Keratinocyte (primary cell): ENCODE data around the gene SPECC1L. TPM values are rescaled to one million over a fixed set of nuclear protein-coding genes. Genes with fewer than 3 reads are reported as not detected.

Source experiments
- DNase-seq: peaks from one replicate; pipeline ENCODE4 v3.0.0-alpha.2; 2011; ENCODE audit warnings: low read depth, missing footprints, low spot score
- FAIRE-seq: peaks from 2 replicates; lab custom pipeline; 2011; peaks lifted over from hg19 to GRCh38; lab: Jason Lieb, UNC
- H2AFZ ChIP-seq: 2 replicates; pipeline ENCODE4 v1.6.0; 2012; ENCODE audit warnings: low read length, control low read depth, inconsistent platforms; ENCODE audit not compliant: control insufficient read depth
- H3K27ac ChIP-seq: 2 replicates; pipeline ENCODE4 v1.5.1; 2011; ENCODE audit warnings: low read length; ENCODE audit not compliant: control insufficient read depth, insufficient read depth
- H3K27me3 ChIP-seq: 3 replicates; pipeline ENCODE4 v1.6.0; 2011; ENCODE audit warnings: low read length; ENCODE audit not compliant: control insufficient read depth, insufficient read depth; ENCODE audit errors: extremely low read depth
- H3K36me3 ChIP-seq, 2 experiments: 2 replicates in 1 of 2; 3 replicates in 1 of 2; pipeline ENCODE4 v1.5.1; 2011; ENCODE audit warnings: low read length in 2 of 2, mild to moderate bottlenecking in 1 of 2; ENCODE audit not compliant: control insufficient read depth in 2 of 2, insufficient read depth in 2 of 2; ENCODE audit errors: extremely low read depth in 1 of 2
- H3K4me1 ChIP-seq: 3 replicates; pipeline ENCODE4 v1.5.1; 2011; ENCODE audit warnings: low read length; ENCODE audit not compliant: control insufficient read depth, insufficient read depth; ENCODE audit errors: extremely low read depth
- H3K4me2 ChIP-seq: 3 replicates; pipeline ENCODE4 v1.6.0; 2011; ENCODE audit warnings: low read depth, low read length; ENCODE audit not compliant: control insufficient read depth, insufficient read depth; ENCODE audit errors: extremely low read depth
- H3K4me3 ChIP-seq, 3 experiments: fragments of 200-600 bp in 1 of 3; sonication (generic) in 1 of 3; 2 replicates in 2 of 3; 3 replicates in 1 of 3; pipeline ENCODE4 v1.5.1; 2011 to 2016; ENCODE audit warnings: low read length in 3 of 3, mild to moderate bottlenecking in 3 of 3, control low read depth in 2 of 3, inconsistent platforms in 1 of 3, low read depth in 1 of 3, mixed read lengths in 1 of 3, mixed run types in 1 of 3, moderate library complexity in 1 of 3; ENCODE audit not compliant: control insufficient read depth in 2 of 3, insufficient read depth in 2 of 3; ENCODE audit errors: extremely low read depth in 1 of 3
- H3K79me2 ChIP-seq: 2 replicates; pipeline ENCODE4 v1.6.0; 2012; ENCODE audit warnings: low read length; ENCODE audit not compliant: control insufficient read depth, insufficient read depth
- H3K9ac ChIP-seq: 3 replicates; pipeline ENCODE4 v1.6.0; 2011; ENCODE audit warnings: low read length; ENCODE audit not compliant: control insufficient read depth, insufficient read depth; ENCODE audit errors: extremely low read depth
- H3K9me1 ChIP-seq: 3 replicates; pipeline ENCODE4 v1.6.0; 2011; ENCODE audit warnings: low read length; ENCODE audit not compliant: control insufficient read depth, insufficient read depth; ENCODE audit errors: extremely low read depth
- H3K9me3 ChIP-seq: 2 replicates; pipeline ENCODE4 v1.5.1; 2012; ENCODE audit warnings: low read depth, low read length; ENCODE audit not compliant: control insufficient read depth
- H4K20me1 ChIP-seq: 3 replicates; pipeline ENCODE4 v1.6.0; 2011; ENCODE audit warnings: low read length; ENCODE audit not compliant: control insufficient read depth, insufficient read depth; ENCODE audit errors: extremely low read depth
- CTCF ChIP-seq, 3 experiments: IDR thresholded peaks in 1 of 3; conservative IDR thresholded peaks in 1 of 3; optimal IDR thresholded peaks in 1 of 3; 2 replicates in 2 of 3; 3 replicates in 1 of 3; pipeline versions ENCODE3 to v1.5.1; 2011; ENCODE audit warnings: low read length in 3 of 3, mild to moderate bottlenecking in 3 of 3, moderate library complexity in 2 of 3, control low read depth in 1 of 3, inconsistent platforms in 1 of 3; ENCODE audit not compliant: insufficient read depth in 2 of 3; ENCODE audit errors: extremely low read depth in 1 of 3
- EZH2 ChIP-seq: IDR thresholded peaks from one replicate; pipeline ENCODE4 v1.6.1; 2012; ENCODE audit warnings: inconsistent platforms, mild to moderate bottlenecking, low read length, moderate library complexity
- dilution Hi-C: fragments of 300-500 bp; cut with MboI; formaldehyde crosslinking; loops from one replicate; pipeline ENCODE4 v1.7.0; 2020; ENCODE audit warnings: low sequenced_read_pairs; ENCODE audit not compliant: extremely low pct_ligation_motif_present
- polyA plus RNA-seq, 5 experiments: library from polyadenylated mRNA; depleted of rRNA in 3 of 5; stranded (reverse) in 3 of 5; stranded (forward) in 1 of 5; unstranded in 1 of 5; fragments of >200 nt; gene quantifications; 1 replicate in 1 of 5; 2 replicates in 3 of 5; 3 replicates in 1 of 5; pipeline versions ENCODE4 v1.2.1 to v1.2.3, GENCODE V29; 2011 to 2012; ENCODE audit warnings: missing spikeins in 2 of 5, low read depth in 1 of 5, low replicate concordance in 1 of 5

SPECC1L gene
- polyA plus RNA-seq, 1 donor (not counting 4 experiments of a cell fraction or from before 2014, with no cell fraction given): 19.3 TPM

- Histone ChIP-seq H4K20me1 (no peaks in the 10 kb centered on the region), H3K27ac (no peak overlapping the region), H3K79me2 (no peaks in the 10 kb centered on the region), H3K9ac (no peak overlapping the region), H3K4me2 (no peak overlapping the region), H3K9me1 (no peaks in the 10 kb centered on the region), H3K27me3 (no peaks in the 10 kb centered on the region), H3K4me3 (no peak overlapping the region), H2AFZ (no peak overlapping the region), H3K36me3 (peaks cover 0 to 11% of the 10 kb centered on the region in 2 experiments), H3K4me1 (peaks cover 4% of the 10 kb centered on the region), H3K9me3 (no peaks in the 10 kb centered on the region)
- no peak for TF ChIP-seq EZH2
- no peak for TF ChIP-seq CTCF (optimal IDR thresholded peaks at IDR 0.05 in 1 of 3, IDR thresholded peaks at IDR 0.05 in 1 of 3, conservative IDR thresholded peaks at IDR 0.05 in 1 of 3; ENCODE audit: extremely low read depth in 1 of 3, insufficient read depth in 2 of 3, low read length in 3 of 3)
- DNase-seq: no peak
- FAIRE-seq: no peak
- dilution Hi-C loops: no loop called here
These were observed 143.2 kb downstream of the SPECC1L start for GRCh38 chr22:24413736-24414385.

GRCh38 chr22:24414523-24414922 is 143.9 kb downstream of the SPECC1L start:
- peaks cover 0 to 11% of the 10 kb centered on the region in 2 experiments for H3K36me3 ChIP-seq
- no peaks in the 10 kb centered on the region for H3K79me2 ChIP-seq
- H4K20me1 ChIP-seq: no peaks in the 10 kb centered on the region
- H3K27me3 ChIP-seq: no peaks in the 10 kb centered on the region
- no peak for FAIRE-seq
- dilution Hi-C loops: no loop called here
- no peaks in the 10 kb centered on the region for H3K9me1 ChIP-seq
- H3K4me1 ChIP-seq: peaks cover 11% of the 10 kb centered on the region
- no peak overlapping the region for H3K9ac ChIP-seq
- TF ChIP-seq EZH2: no peak
- no peak for TF ChIP-seq CTCF (optimal IDR thresholded peaks at IDR 0.05 in 1 of 3, IDR thresholded peaks at IDR 0.05 in 1 of 3, conservative IDR thresholded peaks at IDR 0.05 in 1 of 3; ENCODE audit: extremely low read depth in 1 of 3, insufficient read depth in 2 of 3, low read length in 3 of 3)
- no peak overlapping the region for H2AFZ ChIP-seq
- H3K27ac ChIP-seq: no peak overlapping the region
- no peak for DNase-seq
- H3K9me3 ChIP-seq: no peaks in the 10 kb centered on the region
- no peak overlapping the region for H3K4me3 ChIP-seq
- H3K4me2 ChIP-seq: no peak overlapping the region
